Neuronal stem cell (in vitro differentiated cells): ENCODE data around the gene AKT1S1.
A peak's percentile ranks its signal among the peaks of the same experiment; 100 is the strongest.

Experiments
- DNase-seq: peaks from one replicate; pipeline ENCODE4 v3.0.0-alpha.2; 2013; ENCODE audit warnings: low spot score
- H2AFZ ChIP-seq: one replicate; pipeline ENCODE4 v1.6.1; 2013; ENCODE audit warnings: mild to moderate bottlenecking, low read length, inconsistent platforms
- H2AK5ac ChIP-seq: 2 replicates; pipeline ENCODE4 v1.6.1; 2013; ENCODE audit warnings: low read depth, mild to moderate bottlenecking, inconsistent platforms, low read length, moderate library complexity, mixed read lengths
- H2BK120ac ChIP-seq: 2 replicates; pipeline ENCODE4 v1.6.1; 2013; ENCODE audit warnings: low read depth, mild to moderate bottlenecking, inconsistent platforms, low read length, moderate library complexity, mixed read lengths
- H2BK12ac ChIP-seq: one replicate; pipeline ENCODE4 v1.6.1; 2013; ENCODE audit warnings: low read length, inconsistent platforms
- H2BK15ac ChIP-seq: 2 replicates; pipeline ENCODE4 v1.6.1; 2013; ENCODE audit warnings: mild to moderate bottlenecking, low read length, inconsistent platforms, mixed read lengths
- H2BK5ac ChIP-seq: one replicate; pipeline ENCODE4 v1.6.1; 2013; ENCODE audit warnings: inconsistent platforms, mild to moderate bottlenecking, low read length, moderate library complexity
- H3K14ac ChIP-seq: one replicate; pipeline ENCODE4 v1.6.1; 2013; ENCODE audit warnings: low read length, inconsistent platforms
- H3K18ac ChIP-seq: 2 replicates; pipeline ENCODE4 v1.6.1; 2013; ENCODE audit warnings: low read length, inconsistent platforms
- H3K23ac ChIP-seq: 2 replicates; pipeline ENCODE4 v1.6.1; 2013; ENCODE audit warnings: low read depth, mild to moderate bottlenecking, mixed read lengths, low read length, inconsistent platforms; ENCODE audit not compliant: poor library complexity
- H3K27ac ChIP-seq: replicated peaks from 3 replicates; pipeline ENCODE4 v1.5.1; 2013; ENCODE audit warnings: low read length, inconsistent platforms
- H3K27me3 ChIP-seq, 3 experiments: 2 replicates each; pipeline ENCODE4 v1.6.1; 2013; ENCODE audit warnings: low read length in 3 of 3, mild to moderate bottlenecking in 2 of 3, inconsistent platforms in 1 of 3, low read depth in 1 of 3, mixed read lengths in 1 of 3, moderate library complexity in 1 of 3; ENCODE audit not compliant: control insufficient read depth in 3 of 3, insufficient read depth in 3 of 3
- H3K36me3 ChIP-seq, 2 donors: replicated peaks in 1 of 2; 2 replicates each; pipeline ENCODE4 v1.6.1; 2013; ENCODE audit warnings: low read length in 2 of 2; ENCODE audit not compliant: control insufficient read depth in 2 of 2, insufficient read depth in 2 of 2
- H3K4ac ChIP-seq: 2 replicates; pipeline ENCODE4 v1.6.1; 2013; ENCODE audit warnings: inconsistent platforms, mild to moderate bottlenecking, low read length, moderate library complexity
- H3K4me1 ChIP-seq, 2 donors: 1 replicate in 1 of 2; 2 replicates in 1 of 2; pipeline ENCODE4 v1.6.1; 2013; ENCODE audit warnings: low read length in 2 of 2, low read depth in 1 of 2; ENCODE audit not compliant: control insufficient read depth in 2 of 2, insufficient read depth in 1 of 2
- H3K4me2 ChIP-seq: one replicate; pipeline ENCODE4 v1.6.1; 2013; ENCODE audit warnings: mild to moderate bottlenecking, low read length, inconsistent platforms; ENCODE audit not compliant: insufficient read depth, poor library complexity, severe bottlenecking
- H3K4me3 ChIP-seq, 2 donors: 2 replicates each; pipeline ENCODE4 v1.5.1; 2013; ENCODE audit warnings: low read length in 2 of 2, mild to moderate bottlenecking in 2 of 2, inconsistent platforms in 1 of 2, moderate library complexity in 1 of 2
- H3K79me1 ChIP-seq: one replicate; pipeline ENCODE4 v1.6.1; 2013; ENCODE audit warnings: low read depth, mild to moderate bottlenecking, inconsistent platforms, low read length, moderate library complexity
- H3K9ac ChIP-seq: one replicate; pipeline ENCODE4 v1.6.1; 2013; ENCODE audit warnings: mild to moderate bottlenecking, low read depth, low read length, inconsistent platforms; ENCODE audit not compliant: poor library complexity
- H3K9me3 ChIP-seq, 2 donors: replicated peaks in 1 of 2; 2 replicates each; pipeline versions ENCODE3 to v1.6.1; 2013; ENCODE audit warnings: low read length in 2 of 2, mild to moderate bottlenecking in 2 of 2, inconsistent platforms in 1 of 2, low read depth in 1 of 2, mixed read lengths in 1 of 2, moderate library complexity in 1 of 2; ENCODE audit not compliant: control insufficient read depth in 2 of 2, insufficient read depth in 1 of 2
- H4K8ac ChIP-seq: one replicate; pipeline ENCODE4 v1.6.1; 2013; ENCODE audit warnings: low read depth, mild to moderate bottlenecking, inconsistent platforms, low read length, moderate library complexity
- H4K91ac ChIP-seq: one replicate; pipeline ENCODE4 v1.6.1; 2013; ENCODE audit warnings: low read length, low read depth, mild to moderate bottlenecking, inconsistent platforms; ENCODE audit not compliant: poor library complexity
- WGBS, 2 donors: extraction: QIAGEN DNeasy Blood & Tissue Kit; methylation state at CpG; one replicate each; pipeline ENCODE4 v1.1.7; 2013; ENCODE audit warnings: missing lambda C conversion rate in 2 of 2, mixed read lengths in 1 of 2; ENCODE audit not compliant: insufficient read length in 2 of 2, insufficient replicate concordance in 1 of 2; ENCODE audit errors: extremely low coverage in 2 of 2; 5-methylcytosine and 5-hydroxymethylcytosine counted together

The AKT1S1 gene

GRCh38 chr19:49849433-49850220 is 27.5 kb downstream of the AKT1S1 start:
- no peak overlapping the region for H2AK5ac ChIP-seq
- H2AFZ ChIP-seq: no peak overlapping the region
- H3K9me3 ChIP-seq: peaks cover 6 to 13% of the 10 kb centered on the region in 2 donors
- H4K8ac ChIP-seq: no peak overlapping the region
- H3K9ac ChIP-seq: no peak overlapping the region
- no peaks in the 10 kb centered on the region for H3K27me3 ChIP-seq
- WGBS, 2 donors: no CpG with 5 or more reads among the region's 15 CpGs
- no peak overlapping the region for H3K27ac ChIP-seq
- DNase-seq: no peak
- H2BK120ac ChIP-seq: no peak overlapping the region
- H3K4me3 ChIP-seq: peak overlapping the region in 1 of 2 donors; percentile 85
- peaks cover 19 to 60% of the 10 kb centered on the region in 2 donors for H3K36me3 ChIP-seq
- H2BK15ac ChIP-seq: no peak overlapping the region
- no peak overlapping the region for H2BK5ac ChIP-seq
- H3K14ac ChIP-seq: no peak overlapping the region
- H3K4me2 ChIP-seq: peak overlapping the region; percentile 58
- no peak overlapping the region for H3K4ac ChIP-seq
- no peak overlapping the region for H3K18ac ChIP-seq
- H3K79me1 ChIP-seq: peaks cover 12% of the 10 kb centered on the region
- H3K23ac ChIP-seq: no peak overlapping the region
- H4K91ac ChIP-seq: no peak overlapping the region
- H3K4me1 ChIP-seq: peaks cover 11 to 17% of the 10 kb centered on the region in 2 donors
- no peak overlapping the region for H2BK12ac ChIP-seq

DNA sequence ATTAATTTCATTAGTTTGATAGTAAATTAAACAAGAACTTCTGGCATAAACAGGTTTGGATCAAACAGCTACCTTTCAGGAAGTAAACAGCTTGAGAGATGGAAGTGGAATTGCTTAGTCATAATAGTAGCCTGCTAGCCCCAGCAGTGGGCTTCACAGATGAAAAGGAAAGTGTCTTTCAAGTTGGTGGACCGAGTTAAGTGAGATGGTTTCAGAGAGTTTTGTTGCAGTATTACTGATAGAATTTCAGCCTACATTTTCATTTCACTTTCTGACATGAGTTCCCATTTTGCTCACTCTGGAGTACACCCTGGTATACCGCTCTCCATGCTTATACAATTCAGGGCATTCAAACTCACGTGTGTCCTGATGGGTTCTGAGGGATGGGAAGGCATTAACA is 28.2 kb downstream of the AKT1S1 start:
- peaks cover 5% of the 10 kb centered on the region for H3K79me1 ChIP-seq
- H4K8ac ChIP-seq: no peak overlapping the region
- H2AFZ ChIP-seq: no peak overlapping the region
- H3K4me3 ChIP-seq: no peak overlapping the region
- H2AK5ac ChIP-seq: no peak overlapping the region
- no CpG with 5 or more reads among the region's 3 CpGs for WGBS, 2 donors
- H3K14ac ChIP-seq: no peak overlapping the region
- peaks cover 11 to 17% of the 10 kb centered on the region in 2 donors for H3K4me1 ChIP-seq
- H2BK120ac ChIP-seq: no peak overlapping the region
- no peak overlapping the region for H3K4me2 ChIP-seq
- no peaks in the 10 kb centered on the region for H3K27me3 ChIP-seq
- no peak overlapping the region for H4K91ac ChIP-seq
- H3K23ac ChIP-seq: no peak overlapping the region
- no peak overlapping the region for H3K4ac ChIP-seq
- H3K27ac ChIP-seq: no peak overlapping the region
- H3K9ac ChIP-seq: no peak overlapping the region
- no peak overlapping the region for H2BK12ac ChIP-seq
- H3K9me3 ChIP-seq: peaks cover 6 to 13% of the 10 kb centered on the region in 2 donors
- no peak overlapping the region for H2BK5ac ChIP-seq
- H3K18ac ChIP-seq: no peak overlapping the region
- no peak for DNase-seq
- H3K36me3 ChIP-seq: peaks cover 17 to 53% of the 10 kb centered on the region in 2 donors
- no peak overlapping the region for H2BK15ac ChIP-seq

GRCh38 chr19:49847731-49848696 is 29.1 kb downstream of the AKT1S1 start:
- Histone ChIP-seq H3K4me1 (peaks cover 11 to 16% of the 10 kb centered on the region in 2 donors), H3K36me3 (peaks cover 13 to 49% of the 10 kb centered on the region in 2 donors), H2BK15ac (no peak overlapping the region), H3K27me3 (no peaks in the 10 kb centered on the region), H2AK5ac (no peak overlapping the region), H3K9ac (no peak overlapping the region), H4K91ac (no peak overlapping the region), H2BK12ac (no peak overlapping the region), H3K14ac (no peak overlapping the region), H3K9me3 (peaks cover 6 to 13% of the 10 kb centered on the region in 2 donors), H3K4me3 (no peak overlapping the region), H2BK5ac (no peak overlapping the region), H3K79me1 (peaks cover 1% of the 10 kb centered on the region), H2AFZ (no peak overlapping the region), H3K18ac (no peak overlapping the region), H4K8ac (no peak overlapping the region), H3K4me2 (no peak overlapping the region), H3K23ac (no peak overlapping the region), H3K4ac (no peak overlapping the region), H3K27ac (no peak overlapping the region), H2BK120ac (no peak overlapping the region)
- no peak for DNase-seq
- WGBS, 2 donors: no CpG with 5 or more reads among the region's 10 CpGs

GRCh38 chr19:49846408-49846807 is 30.7 kb downstream of the AKT1S1 start:
- no peak overlapping the region for H2AFZ ChIP-seq
- H4K8ac ChIP-seq: no peak overlapping the region
- H3K23ac ChIP-seq: no peak overlapping the region
- no peak overlapping the region for H2BK120ac ChIP-seq
- no peak overlapping the region for H2BK12ac ChIP-seq
- H3K18ac ChIP-seq: no peak overlapping the region
- no peak overlapping the region for H3K9ac ChIP-seq
- no peak overlapping the region for H4K91ac ChIP-seq
- H2AK5ac ChIP-seq: no peak overlapping the region
- no peak overlapping the region for H3K4me3 ChIP-seq
- peaks cover 1% of the 10 kb centered on the region for H3K79me1 ChIP-seq
- peaks cover 2 to 3% of the 10 kb centered on the region in 2 donors for H3K4me1 ChIP-seq
- no peak overlapping the region for H3K27ac ChIP-seq
- no CpG with 5 or more reads among the region's 5 CpGs for WGBS, 2 donors
- DNase-seq: no peak
- no peak overlapping the region for H3K14ac ChIP-seq
- H3K4ac ChIP-seq: no peak overlapping the region
- H2BK15ac ChIP-seq: no peak overlapping the region
- H2BK5ac ChIP-seq: no peak overlapping the region
- H3K36me3 ChIP-seq: peaks cover 8 to 50% of the 10 kb centered on the region in 2 donors
- peaks cover 6 to 13% of the 10 kb centered on the region in 2 donors for H3K9me3 ChIP-seq
- H3K27me3 ChIP-seq: no peaks in the 10 kb centered on the region
- H3K4me2 ChIP-seq: no peak overlapping the region
